Ishikawa (cell line): ENCODE measurements around the gene LRRC8C.

ENCODE experiments used
- CEBPB ChIP-seq: IDR thresholded peaks from 2 replicates; pipeline ENCODE4 v1.6.1; 2012
- CREB1 ChIP-seq: IDR thresholded peaks from 2 replicates; pipeline ENCODE4 v1.6.1; 2012; ENCODE audit warnings: low read depth
- EP300 ChIP-seq: IDR thresholded peaks from 2 replicates; pipeline ENCODE4 v1.6.1; 2012; ENCODE audit warnings: borderline replicate concordance
- REST ChIP-seq: IDR thresholded peaks from 2 replicates; pipeline ENCODE4 v1.6.1; 2012; ENCODE audit warnings: low read depth, mild to moderate bottlenecking
- TAF1 ChIP-seq: IDR thresholded peaks from 2 replicates; pipeline ENCODE4 v1.6.1; 2012; ENCODE audit warnings: low read depth, mild to moderate bottlenecking
- YY1 ChIP-seq: IDR thresholded peaks from 2 replicates; pipeline ENCODE4 v1.6.1; 2012; ENCODE audit warnings: low read depth
- ZBTB7A ChIP-seq: IDR thresholded peaks from 2 replicates; pipeline ENCODE4 v1.6.1; 2012; ENCODE audit warnings: low read depth
- TF ChIP-seq, protein P1 (sequence below): IDR thresholded peaks from 2 replicates; pipeline ENCODE4 v1.6.1; 2012

GRCh38 chr1:89719502-89720306 is 86.8 kb downstream of the LRRC8C start:
- no peak for TF ChIP-seq CEBPB
- TF ChIP-seq TAF1 = no peak
- no peak for TF ChIP-seq EP300
- TF ChIP-seq, protein P1, sequence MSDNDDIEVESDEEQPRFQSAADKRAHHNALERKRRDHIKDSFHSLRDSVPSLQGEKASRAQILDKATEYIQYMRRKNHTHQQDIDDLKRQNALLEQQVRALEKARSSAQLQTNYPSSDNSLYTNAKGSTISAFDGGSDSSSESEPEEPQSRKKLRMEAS = no peak
- no peak for TF ChIP-seq YY1
- peak; percentile 12; the same call in 1 of the 2 replicates for TF ChIP-seq REST
- no peak for TF ChIP-seq CREB1
- TF ChIP-seq ZBTB7A = no peak
